Raji (cell line): Measurements from ENCODE around the gene CLDN8.

Experiments
- POLR2A ChIP-seq: IDR thresholded peaks from 2 replicates; pipeline ENCODE4 v1.6.1; 2011; ENCODE audit warnings: low read depth, low read length, control low read depth; ENCODE audit not compliant: insufficient read depth

Gene CLDN8

GRCh38 chr21:30216041-30216723, at the start of gene CLDN8:
CLDN8 (minus strand) TSS chr21:30216097; CDS start chr21:30215925, 172 bp downstream.
- TF ChIP-seq POLR2A, result no peak

GRCh38 chr21:30257773-30258172, 41.9 kb upstream of the CLDN8 start:
- TF ChIP-seq POLR2A, result no peak

GRCh38 chr21:30256100-30256499, 40.2 kb upstream of the CLDN8 start:
- no peak for TF ChIP-seq POLR2A

- no peak for TF ChIP-seq POLR2A
These were observed 39.8 kb upstream of the CLDN8 start for GRCh38 chr21:30255679-30256078.

GRCh38 chr21:30251781-30252180, 35.9 kb upstream of the CLDN8 start:
- no peak for TF ChIP-seq POLR2A

- TF ChIP-seq POLR2A, result no peak
These were observed 34.0 kb upstream of the CLDN8 start for GRCh38 chr21:30249936-30250335.

- TF ChIP-seq POLR2A, result no peak
These were observed 32.9 kb upstream of the CLDN8 start for GRCh38 chr21:30248844-30249243.

- TF ChIP-seq POLR2A, result no peak
These were observed 29.2 kb upstream of the CLDN8 start for GRCh38 chr21:30245061-30245460.

GRCh38 chr21:30243691-30244090, 27.8 kb upstream of the CLDN8 start:
- no peak for TF ChIP-seq POLR2A

GRCh38 chr21:30240661-30241060, 24.8 kb upstream of the CLDN8 start:
- TF ChIP-seq POLR2A, result no peak

- no peak for TF ChIP-seq POLR2A
These were observed 22.3 kb upstream of the CLDN8 start for GRCh38 chr21:30238168-30238567.

GRCh38 chr21:30234643-30235042, 18.7 kb upstream of the CLDN8 start:
- no peak for TF ChIP-seq POLR2A

GRCh38 chr21:30234050-30234449, 18.2 kb upstream of the CLDN8 start:
- no peak for TF ChIP-seq POLR2A

- TF ChIP-seq POLR2A, result no peak
These were observed 17.5 kb upstream of the CLDN8 start for GRCh38 chr21:30233228-30234020.

GRCh38 chr21:30232011-30232410, 16.1 kb upstream of the CLDN8 start:
- no peak for TF ChIP-seq POLR2A

- TF ChIP-seq POLR2A, result no peak
These were observed 11.9 kb upstream of the CLDN8 start for GRCh38 chr21:30227633-30228404.
